Liver (tissue), 3 donors: ENCODE data around the gene PXYLP1.

Source experiments
- ATF3 ChIP-seq: IDR thresholded peaks from 2 replicates; pipeline ENCODE4 v1.6.1; 2016; ENCODE audit warnings: antibody characterized with exemption
- CTCF ChIP-seq: fragments of 150-350 bp; IDR thresholded peaks from 2 replicates; pipeline ENCODE4 v1.5.1; 2017; ENCODE audit warnings: improper control_type of control experiment, low read depth, low read length; ENCODE audit not compliant: missing input control
- FOXA1 ChIP-seq: IDR thresholded peaks from 2 replicates; pipeline ENCODE4 v1.6.1; 2016; ENCODE audit warnings: antibody characterized with exemption
- GABPA ChIP-seq, 2 donors: IDR thresholded peaks in 1 of 2; conservative IDR thresholded peaks in 1 of 2; 2 replicates each; pipeline ENCODE4 v1.6.1; 2016; ENCODE audit warnings: antibody characterized with exemption in 2 of 2, mild to moderate bottlenecking in 1 of 2, moderate library complexity in 1 of 2
- HNF4A ChIP-seq, 2 donors: conservative IDR thresholded peaks; 2 replicates each; pipeline ENCODE4 v1.6.1; 2016; ENCODE audit warnings: antibody characterized with exemption in 2 of 2, mild to moderate bottlenecking in 2 of 2
- JUND ChIP-seq, 2 donors: IDR thresholded peaks; 2 replicates each; pipeline ENCODE4 v1.6.1; 2016; ENCODE audit warnings: antibody characterized with exemption in 2 of 2
- MAX ChIP-seq: IDR thresholded peaks from 2 replicates; pipeline ENCODE4 v1.6.1; 2016; ENCODE audit warnings: antibody characterized with exemption
- RAD21 ChIP-seq, 2 donors: IDR thresholded peaks; 2 replicates each; pipeline ENCODE4 v1.6.1; 2016; ENCODE audit warnings: antibody characterized with exemption in 2 of 2, mild to moderate bottlenecking in 2 of 2
- REST ChIP-seq: IDR thresholded peaks from 2 replicates; pipeline ENCODE4 v1.6.1; 2016; ENCODE audit warnings: antibody characterized with exemption, mild to moderate bottlenecking
- RXRA ChIP-seq, 2 donors: IDR thresholded peaks; 2 replicates each; pipeline ENCODE4 v1.6.1; 2017 to 2018; ENCODE audit warnings: antibody characterized with exemption in 2 of 2, mild to moderate bottlenecking in 1 of 2
- SP1 ChIP-seq: IDR thresholded peaks from 2 replicates; pipeline ENCODE4 v1.6.1; 2018; ENCODE audit warnings: antibody characterized with exemption, mild to moderate bottlenecking
- TAF1 ChIP-seq: conservative IDR thresholded peaks from 2 replicates; pipeline ENCODE4 v1.6.1; 2016; ENCODE audit warnings: antibody characterized with exemption, mild to moderate bottlenecking
- YY1 ChIP-seq: IDR thresholded peaks from 2 replicates; pipeline ENCODE4 v1.6.1; 2016; ENCODE audit warnings: antibody characterized with exemption, mild to moderate bottlenecking
- ZBTB33 ChIP-seq: IDR thresholded peaks from 2 replicates; pipeline ENCODE4 v1.6.1; 2016; ENCODE audit warnings: antibody characterized with exemption
- donor health status: healthy.
- donor health status: healthy.

- TF ChIP-seq CTCF (no peak), RAD21 (IDR thresholded peaks at IDR 0.05) (no peak), MAX (no peak), ZBTB33 (no peak), TAF1 (no peak), RXRA (IDR thresholded peaks at IDR 0.05) (no peak), REST (no peak), YY1 (no peak), GABPA (IDR thresholded peaks at IDR 0.05 in 1 of 2, conservative IDR thresholded peaks at IDR 0.05 in 1 of 2) (no peak), SP1 (no peak), FOXA1 (no peak), HNF4A (conservative IDR thresholded peaks at IDR 0.05) (no peak), ATF3 (no peak), JUND (IDR thresholded peaks at IDR 0.05) (no peak)
These were observed 89.5 kb downstream of the PXYLP1 start for GRCh38 chr3:141321109-141321497.
